ENCODE data around the gene HDAC4. TPM values are rescaled to one million over a fixed set of nuclear protein-coding genes. Genes with fewer than 3 reads are reported as not detected.

The HDAC4 gene
- total RNA-seq, 1 experiment from 2014 or later, result 21.8 TPM

DNA sequence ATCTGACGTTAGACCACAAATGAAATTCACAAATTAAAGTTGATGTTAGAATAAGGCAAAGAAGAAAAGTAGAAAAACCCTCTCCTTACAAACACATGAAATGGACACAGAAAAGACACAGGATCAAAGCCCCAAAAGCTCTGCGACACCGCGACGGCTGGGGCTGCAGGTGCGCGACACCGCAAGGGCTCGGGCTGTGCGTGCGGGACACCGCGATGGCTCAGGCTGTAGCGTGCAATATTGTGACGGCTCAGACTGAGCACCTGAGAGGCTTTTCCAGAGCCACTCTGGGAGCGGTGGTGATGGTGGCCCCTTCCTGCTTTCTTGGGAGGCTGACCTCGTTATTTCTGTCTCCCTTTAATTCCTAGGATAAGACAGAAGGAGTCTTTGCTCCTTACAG is 296.0 kb downstream of the HDAC4 start:
- ChIA-PET POLR2A (no interaction called here), CTCF (interaction anchor here (0.7 to 0.8 kb wide), 2 partner anchors 46 to 923 kb away, joined by 3 read pairs; no protein-coding TSS in a partner anchor)
- H3K27me3 Mint-ChIP-seq (ENCODE audit: insufficient read depth, unreplicated experiment), result no peaks in the 10 kb centered on the region
- BruUV-seq (replicated peaks), result no TSS peak
- intact Hi-C loops (cut with micrococcal nuclease), result loop anchor here (5.0 kb wide), 1 partner anchor 132 kb away; no protein-coding TSS in a partner anchor
- peaks cover 13% of the 10 kb centered on the region for H3K36me3 Mint-ChIP-seq (ENCODE audit: insufficient read depth, unreplicated experiment)
- TF ChIP-seq, protein P1, sequence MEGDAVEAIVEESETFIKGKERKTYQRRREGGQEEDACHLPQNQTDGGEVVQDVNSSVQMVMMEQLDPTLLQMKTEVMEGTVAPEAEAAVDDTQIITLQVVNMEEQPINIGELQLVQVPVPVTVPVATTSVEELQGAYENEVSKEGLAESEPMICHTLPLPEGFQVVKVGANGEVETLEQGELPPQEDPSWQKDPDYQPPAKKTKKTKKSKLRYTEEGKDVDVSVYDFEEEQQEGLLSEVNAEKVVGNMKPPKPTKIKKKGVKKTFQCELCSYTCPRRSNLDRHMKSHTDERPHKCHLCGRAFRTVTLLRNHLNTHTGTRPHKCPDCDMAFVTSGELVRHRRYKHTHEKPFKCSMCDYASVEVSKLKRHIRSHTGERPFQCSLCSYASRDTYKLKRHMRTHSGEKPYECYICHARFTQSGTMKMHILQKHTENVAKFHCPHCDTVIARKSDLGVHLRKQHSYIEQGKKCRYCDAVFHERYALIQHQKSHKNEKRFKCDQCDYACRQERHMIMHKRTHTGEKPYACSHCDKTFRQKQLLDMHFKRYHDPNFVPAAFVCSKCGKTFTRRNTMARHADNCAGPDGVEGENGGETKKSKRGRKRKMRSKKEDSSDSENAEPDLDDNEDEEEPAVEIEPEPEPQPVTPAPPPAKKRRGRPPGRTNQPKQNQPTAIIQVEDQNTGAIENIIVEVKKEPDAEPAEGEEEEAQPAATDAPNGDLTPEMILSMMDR (IDR thresholded peaks at IDR 0.05; ENCODE audit: unreplicated experiment), result no peak
- H3K4me3 Mint-ChIP-seq (ENCODE audit: unreplicated experiment), result no peak overlapping the region
- no peak for DNase-seq (ENCODE audit: unreplicated experiment)
- no peaks in the 10 kb centered on the region for H3K9me3 Mint-ChIP-seq (ENCODE audit: unreplicated experiment)
- no peak overlapping the region for H3K27ac Mint-ChIP-seq (ENCODE audit: low read depth, unreplicated experiment)
- H3K4me1 Mint-ChIP-seq (ENCODE audit: insufficient read depth, unreplicated experiment), result peaks cover 8% of the 10 kb centered on the region

GRCh38 chr2:239103125-239104098 is 297.4 kb downstream of the HDAC4 start:
- no peak overlapping the region for H3K4me3 Mint-ChIP-seq (ENCODE audit: unreplicated experiment)
- no TSS peak for BruUV-seq (replicated peaks)
- ChIA-PET POLR2A (no interaction called here), CTCF (interaction anchor here (0.9 to 1.1 kb wide), 2 partner anchors 9 to 733 kb away, joined by 4 to 5 read pairs; no protein-coding TSS in a partner anchor)
- intact Hi-C loops (cut with micrococcal nuclease), result no loop called here
- peaks cover 8% of the 10 kb centered on the region for H3K36me3 Mint-ChIP-seq (ENCODE audit: insufficient read depth, unreplicated experiment)
- no peaks in the 10 kb centered on the region for H3K27me3 Mint-ChIP-seq (ENCODE audit: insufficient read depth, unreplicated experiment)
- no peak for DNase-seq (ENCODE audit: unreplicated experiment)
- H3K9me3 Mint-ChIP-seq (ENCODE audit: unreplicated experiment), result no peaks in the 10 kb centered on the region
- H3K4me1 Mint-ChIP-seq (ENCODE audit: insufficient read depth, unreplicated experiment), result peaks cover 6% of the 10 kb centered on the region
- TF ChIP-seq, protein P1 (IDR thresholded peaks at IDR 0.05; ENCODE audit: unreplicated experiment), result no peak
- no peak overlapping the region for H3K27ac Mint-ChIP-seq (ENCODE audit: low read depth, unreplicated experiment)

- intact Hi-C loops (cut with micrococcal nuclease), result no loop called here
- peaks cover 11% of the 10 kb centered on the region for H3K4me1 Mint-ChIP-seq (ENCODE audit: insufficient read depth, unreplicated experiment)
- no peak overlapping the region for H3K4me3 Mint-ChIP-seq (ENCODE audit: unreplicated experiment)
- H3K9me3 Mint-ChIP-seq (ENCODE audit: unreplicated experiment), result no peaks in the 10 kb centered on the region
- DNase-seq (ENCODE audit: unreplicated experiment), result no peak
- no peaks in the 10 kb centered on the region for H3K27me3 Mint-ChIP-seq (ENCODE audit: insufficient read depth, unreplicated experiment)
- CTCF ChIA-PET, result interaction anchor here (0.9 to 1.1 kb wide), 2 partner anchors 7 to 731 kb away, joined by 4 to 5 read pairs; no protein-coding TSS in a partner anchor
- TF ChIP-seq, protein P1 (IDR thresholded peaks at IDR 0.05; ENCODE audit: unreplicated experiment), result no peak
- no TSS peak for BruUV-seq (replicated peaks)
- H3K36me3 Mint-ChIP-seq (ENCODE audit: insufficient read depth, unreplicated experiment), result no peaks in the 10 kb centered on the region
- no peak overlapping the region for H3K27ac Mint-ChIP-seq (ENCODE audit: low read depth, unreplicated experiment)
- POLR2A ChIA-PET, result no interaction called here
These were observed 298.6 kb downstream of the HDAC4 start for GRCh38 chr2:239102266-239102665.

- ChIA-PET CTCF (no interaction called here), POLR2A (no interaction called here)
- H3K4me3 Mint-ChIP-seq (ENCODE audit: unreplicated experiment), result no peak overlapping the region
- TF ChIP-seq, protein P1 (IDR thresholded peaks at IDR 0.05; ENCODE audit: unreplicated experiment), result no peak
- no peaks in the 10 kb centered on the region for H3K9me3 Mint-ChIP-seq (ENCODE audit: unreplicated experiment)
- no peaks in the 10 kb centered on the region for H3K36me3 Mint-ChIP-seq (ENCODE audit: insufficient read depth, unreplicated experiment)
- peaks cover 11% of the 10 kb centered on the region for H3K4me1 Mint-ChIP-seq (ENCODE audit: insufficient read depth, unreplicated experiment)
- H3K27ac Mint-ChIP-seq (ENCODE audit: low read depth, unreplicated experiment), result no peak overlapping the region
- intact Hi-C loops (cut with micrococcal nuclease), result no loop called here
- no TSS peak for BruUV-seq (replicated peaks)
- DNase-seq (ENCODE audit: unreplicated experiment), result no peak
- no peaks in the 10 kb centered on the region for H3K27me3 Mint-ChIP-seq (ENCODE audit: insufficient read depth, unreplicated experiment)
These were observed 299.0 kb downstream of the HDAC4 start for GRCh38 chr2:239101807-239102206.
